C4-2B (cell line): ENCODE results near the gene CCNE1.

Experiments
- CTCF ChIP-seq: fragments of 450-650 bp; conservative IDR thresholded peaks from 2 replicates; pipeline ENCODE4 v1.5.1; 2017; ENCODE audit warnings: mild to moderate bottlenecking
- ZFX ChIP-seq: fragments of 450-650 bp; IDR thresholded peaks from 2 replicates; pipeline ENCODE4 v1.6.1; 2017

- TF ChIP-seq CTCF (no peak), ZFX (no peak)
Measured at GRCh38 chr19:29860492-29860891, 48.7 kb downstream of the CCNE1 start.
